SK-N-MC (cell line): ENCODE measurements around the gene PARVB.

Experiments used
- EZH2 ChIP-seq: fragments of 200-600 bp; sonication (generic); IDR thresholded peaks from one replicate; pipeline ENCODE4 v1.6.1; 2017; ENCODE audit warnings: antibody characterized with exemption
- FOXP2 ChIP-seq: optimal IDR thresholded peaks from 2 replicates; pipeline ENCODE3; 2011; ENCODE audit warnings: mild to moderate bottlenecking, moderate library complexity; ENCODE audit not compliant: insufficient read depth; ENCODE audit errors: extremely low read length, control extremely low read depth
- POLR2AphosphoS5 ChIP-seq: IDR thresholded peaks from 2 replicates; pipeline ENCODE4 v1.6.1; 2012; ENCODE audit warnings: mild to moderate bottlenecking, low read depth, low read length, borderline replicate concordance

GRCh38 chr22:44076825-44077224 lies 52.7 kb downstream of the PARVB start:
- TF ChIP-seq POLR2AphosphoS5 (no peak), EZH2 (no peak), FOXP2 (no peak)
